HG03521 (cell line): Measurements from ENCODE around the gene AP3B2.
"Not testable (repeated sequence)": the region's sequence is repeated elsewhere in the genome, so short reads cannot be mapped to it uniquely, and the experiment has no call there.

Experiments
- ATAC-seq: cut with Tn5 transposase; IDR thresholded peaks from one replicate; pipeline ENCODE4 v1.9.1; 2021; ENCODE audit warnings: mild to moderate bottlenecking, moderate library complexity; ENCODE audit not compliant: unreplicated experiment

Gene AP3B2, protein sequence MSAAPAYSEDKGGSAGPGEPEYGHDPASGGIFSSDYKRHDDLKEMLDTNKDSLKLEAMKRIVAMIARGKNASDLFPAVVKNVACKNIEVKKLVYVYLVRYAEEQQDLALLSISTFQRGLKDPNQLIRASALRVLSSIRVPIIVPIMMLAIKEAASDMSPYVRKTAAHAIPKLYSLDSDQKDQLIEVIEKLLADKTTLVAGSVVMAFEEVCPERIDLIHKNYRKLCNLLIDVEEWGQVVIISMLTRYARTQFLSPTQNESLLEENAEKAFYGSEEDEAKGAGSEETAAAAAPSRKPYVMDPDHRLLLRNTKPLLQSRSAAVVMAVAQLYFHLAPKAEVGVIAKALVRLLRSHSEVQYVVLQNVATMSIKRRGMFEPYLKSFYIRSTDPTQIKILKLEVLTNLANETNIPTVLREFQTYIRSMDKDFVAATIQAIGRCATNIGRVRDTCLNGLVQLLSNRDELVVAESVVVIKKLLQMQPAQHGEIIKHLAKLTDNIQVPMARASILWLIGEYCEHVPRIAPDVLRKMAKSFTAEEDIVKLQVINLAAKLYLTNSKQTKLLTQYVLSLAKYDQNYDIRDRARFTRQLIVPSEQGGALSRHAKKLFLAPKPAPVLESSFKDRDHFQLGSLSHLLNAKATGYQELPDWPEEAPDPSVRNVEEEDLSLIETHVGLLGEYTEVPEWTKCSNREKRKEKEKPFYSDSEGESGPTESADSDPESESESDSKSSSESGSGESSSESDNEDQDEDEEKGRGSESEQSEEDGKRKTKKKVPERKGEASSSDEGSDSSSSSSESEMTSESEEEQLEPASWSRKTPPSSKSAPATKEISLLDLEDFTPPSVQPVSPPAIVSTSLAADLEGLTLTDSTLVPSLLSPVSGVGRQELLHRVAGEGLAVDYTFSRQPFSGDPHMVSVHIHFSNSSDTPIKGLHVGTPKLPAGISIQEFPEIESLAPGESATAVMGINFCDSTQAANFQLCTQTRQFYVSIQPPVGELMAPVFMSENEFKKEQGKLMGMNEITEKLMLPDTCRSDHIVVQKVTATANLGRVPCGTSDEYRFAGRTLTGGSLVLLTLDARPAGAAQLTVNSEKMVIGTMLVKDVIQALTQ

DNA sequence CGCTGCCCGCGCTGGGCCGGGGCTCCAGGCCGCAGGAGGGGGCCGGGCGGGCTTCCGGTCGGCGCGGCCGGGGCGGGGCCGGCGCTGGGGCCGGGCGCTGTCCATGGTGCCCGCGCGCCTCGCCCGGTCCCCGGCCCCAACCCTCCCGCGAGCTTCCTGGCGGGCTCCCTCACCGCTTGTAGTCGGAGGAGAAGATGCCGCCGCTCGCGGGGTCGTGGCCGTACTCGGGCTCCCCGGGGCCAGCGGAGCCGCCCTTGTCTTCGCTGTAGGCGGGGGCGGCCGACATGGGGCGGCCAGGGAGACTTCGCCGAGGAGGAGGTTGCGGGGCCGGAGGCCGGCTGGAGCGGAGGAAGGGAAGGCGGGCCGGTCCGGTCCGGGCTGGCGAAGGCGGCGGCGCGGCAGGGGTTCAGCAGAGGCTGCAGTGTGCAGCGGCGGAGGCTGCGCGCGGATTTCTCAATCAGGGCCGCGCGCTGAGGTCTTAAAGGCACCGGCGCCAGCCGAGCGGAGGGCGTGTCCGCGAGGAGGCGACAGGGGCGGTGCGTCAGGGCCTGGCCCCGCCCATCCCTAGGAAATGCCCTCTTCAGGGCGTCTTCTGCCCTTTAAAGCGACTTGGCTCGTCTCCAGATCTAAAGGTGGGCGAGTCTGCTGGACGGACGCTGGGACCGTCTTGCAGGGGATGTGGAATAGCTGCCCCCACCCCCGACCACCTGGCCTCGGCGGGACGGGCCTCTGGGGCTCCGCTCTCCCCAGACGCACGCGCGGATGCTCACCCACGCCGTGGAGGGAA, at the start of gene AP3B2:
TSS of gene AP3B2 (minus strand) at position 455 of the 787 bp plus-strand sequence. CDS start at position 286, 169 bp downstream.
- peak; percentile 94 for ATAC-seq

DNA sequence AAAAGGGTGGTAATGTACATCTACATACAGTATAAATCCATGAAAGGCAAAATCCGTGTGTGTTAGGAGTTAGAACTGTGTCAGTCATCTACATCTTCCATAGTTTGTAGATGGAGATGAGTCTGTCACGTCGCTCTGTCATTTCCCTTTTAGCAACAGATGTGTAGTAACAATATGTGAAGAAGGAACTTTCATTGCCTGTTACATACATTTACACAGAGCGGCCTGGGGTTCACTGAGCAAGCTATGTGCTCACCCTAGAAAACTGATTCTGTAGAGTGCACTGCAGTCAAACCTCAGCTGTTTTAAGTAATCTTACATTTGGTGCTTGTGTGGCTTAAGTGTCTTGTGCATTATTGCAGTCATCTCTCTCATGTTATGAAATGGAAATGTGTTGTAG, 41.6 kb upstream of the AP3B2 start:
- no peak for ATAC-seq

DNA sequence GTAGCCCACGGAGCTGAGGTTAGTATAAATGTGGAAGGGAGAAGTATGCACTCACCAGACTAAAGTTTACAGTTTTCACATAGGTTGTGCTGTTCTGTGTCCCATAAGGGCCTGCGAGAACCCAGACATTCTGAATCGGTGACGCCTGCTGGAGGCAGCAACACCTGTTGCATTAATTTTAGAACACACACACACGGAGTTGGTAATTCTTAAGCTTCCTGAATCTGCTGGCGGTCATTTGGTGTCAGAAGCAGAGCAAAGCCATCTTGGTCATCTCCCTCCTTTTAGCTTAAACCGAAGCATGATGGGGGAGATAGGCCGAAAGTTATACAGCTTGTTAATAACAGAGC, 41.1 kb upstream of the AP3B2 start:
- ATAC-seq, result peak; percentile 31

DNA sequence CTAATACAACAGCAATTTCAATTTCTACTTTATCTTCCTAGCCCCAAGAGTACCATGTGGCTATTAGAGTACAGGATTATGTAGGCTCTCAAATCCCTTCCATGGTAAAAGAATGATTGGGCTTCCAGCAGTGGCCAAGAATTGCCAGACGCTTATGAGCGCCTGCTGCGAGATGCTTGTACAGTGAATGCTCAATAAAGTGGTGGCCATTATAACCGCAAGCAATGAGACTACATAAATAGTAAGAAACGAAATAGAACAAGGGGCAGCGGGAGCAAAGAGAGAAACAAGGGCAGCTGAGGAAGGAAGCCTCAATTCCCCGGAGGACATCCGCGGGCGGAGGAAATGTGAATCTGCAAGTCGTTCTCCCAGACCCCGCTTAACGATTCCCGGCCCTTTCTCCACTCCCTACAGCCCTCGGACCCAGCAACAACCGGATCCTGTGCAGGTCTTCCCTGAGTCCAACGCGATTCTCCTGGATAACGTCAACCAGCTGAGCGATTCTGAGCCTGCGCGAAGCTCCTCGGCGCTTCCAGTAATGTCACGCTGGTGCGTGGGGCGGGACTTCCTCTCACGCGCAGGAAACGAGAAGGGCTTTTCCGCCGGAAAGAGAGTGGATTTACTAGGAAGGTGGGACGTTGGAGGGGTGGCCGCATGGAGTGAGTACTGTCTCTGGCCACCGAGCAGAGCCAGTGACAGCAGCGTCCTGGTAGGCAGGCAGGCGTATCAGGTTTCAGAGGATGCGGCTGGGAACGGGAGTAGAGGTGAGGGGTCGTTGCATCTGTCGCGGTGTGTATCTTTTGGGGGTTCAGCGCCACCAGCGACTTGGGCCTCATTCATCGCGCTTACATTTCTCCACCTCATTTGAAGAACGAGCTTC, 40.5 kb upstream of the AP3B2 start:
- peak; percentile 88 for ATAC-seq

DNA sequence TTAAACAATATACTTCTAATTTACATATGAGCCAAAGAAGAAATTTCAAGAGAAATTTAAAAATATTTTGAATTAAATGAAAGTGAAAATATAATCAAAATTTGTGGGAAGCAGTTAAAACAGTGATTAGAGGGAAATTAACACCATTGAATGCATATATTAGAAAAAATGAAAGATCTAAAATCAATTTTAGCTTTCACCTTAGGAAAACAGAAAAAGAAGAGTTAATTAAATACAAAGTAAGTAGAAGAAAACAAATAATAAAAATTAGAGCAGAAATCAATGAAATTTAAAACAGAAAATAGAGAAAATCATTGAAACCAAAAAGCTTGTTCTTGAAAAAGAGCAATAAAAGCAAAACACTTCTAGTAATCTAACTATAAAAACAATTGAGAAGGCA, 38.6 kb upstream of the AP3B2 start:
- ATAC-seq, result no peak

DNA sequence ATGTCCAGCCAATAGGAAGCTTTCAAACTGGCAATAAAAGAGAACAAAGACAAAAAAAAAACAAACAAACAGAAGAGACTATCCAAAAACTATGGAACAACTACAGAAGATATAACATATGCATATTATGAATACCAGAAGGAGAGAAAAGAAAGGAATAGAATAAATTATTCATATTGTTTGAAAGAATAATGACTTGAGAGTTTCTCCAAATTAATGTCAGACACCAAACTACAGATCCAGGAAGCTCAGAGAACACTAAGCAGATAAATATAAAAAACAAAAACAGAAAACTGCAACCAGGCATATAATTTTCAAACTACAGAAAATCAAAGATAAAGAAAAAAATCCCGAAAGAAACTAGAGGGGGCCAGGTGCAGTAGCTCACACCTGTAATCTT, 34.1 kb upstream of the AP3B2 start:
- ATAC-seq, result no peak

DNA sequence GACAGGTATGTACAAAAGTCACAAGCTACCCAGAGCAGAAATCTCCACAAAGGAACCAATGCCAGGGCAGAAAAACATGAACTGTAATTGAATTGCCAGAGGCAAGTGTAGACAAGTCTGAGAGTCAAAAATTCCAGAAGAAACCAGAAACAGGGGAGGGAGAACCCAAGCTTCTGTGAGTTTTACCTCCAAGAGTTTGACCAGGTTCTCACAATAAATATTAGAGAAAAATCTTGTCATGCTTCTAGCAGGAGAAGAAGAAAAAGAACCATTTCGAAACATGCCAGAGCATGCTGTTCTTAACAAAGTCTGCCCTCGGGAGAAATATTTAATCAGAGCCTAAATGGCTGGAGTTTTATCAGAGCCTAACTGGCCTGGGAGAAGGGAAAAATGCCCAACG, 32.5 kb upstream of the AP3B2 start:
- no peak for ATAC-seq

DNA sequence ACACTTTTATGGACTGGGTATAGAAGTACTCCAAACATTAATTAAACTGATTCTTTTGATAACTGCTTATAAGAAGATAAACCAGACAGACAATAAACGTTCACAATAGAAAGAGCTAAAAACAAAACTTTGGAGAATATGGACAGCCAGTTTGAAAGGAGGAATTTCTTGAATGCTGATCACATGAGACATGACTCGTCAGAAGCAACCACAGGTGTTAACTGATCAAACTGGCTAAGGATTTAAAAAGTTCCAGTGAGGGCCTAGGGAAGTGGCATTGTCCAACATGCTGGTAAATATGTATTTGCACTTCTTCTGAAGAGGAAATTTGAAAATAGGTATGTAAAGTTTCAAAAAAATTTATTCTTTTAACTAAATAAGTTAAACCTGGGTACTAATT, 29.4 kb upstream of the AP3B2 start:
- ATAC-seq, result no peak

DNA sequence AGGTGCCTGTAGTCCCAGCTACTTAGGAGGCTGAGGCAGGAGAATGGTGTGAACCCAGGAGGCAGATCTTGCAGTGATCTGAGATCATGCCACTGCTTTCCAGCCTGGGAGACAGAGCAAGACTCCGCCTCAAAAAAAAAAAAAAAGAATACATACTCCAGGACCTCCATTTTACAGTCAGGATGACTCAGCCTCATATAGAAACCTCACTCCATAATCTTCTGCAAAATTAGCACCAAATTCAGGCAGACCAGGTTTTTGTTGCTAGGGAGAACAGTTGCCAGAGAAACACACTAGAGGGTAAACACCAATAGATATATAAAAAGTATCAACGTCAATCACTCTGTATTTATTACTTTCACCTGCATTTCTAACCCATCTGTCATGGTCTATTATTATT, 28.3 kb upstream of the AP3B2 start:
- ATAC-seq, result no peak

DNA sequence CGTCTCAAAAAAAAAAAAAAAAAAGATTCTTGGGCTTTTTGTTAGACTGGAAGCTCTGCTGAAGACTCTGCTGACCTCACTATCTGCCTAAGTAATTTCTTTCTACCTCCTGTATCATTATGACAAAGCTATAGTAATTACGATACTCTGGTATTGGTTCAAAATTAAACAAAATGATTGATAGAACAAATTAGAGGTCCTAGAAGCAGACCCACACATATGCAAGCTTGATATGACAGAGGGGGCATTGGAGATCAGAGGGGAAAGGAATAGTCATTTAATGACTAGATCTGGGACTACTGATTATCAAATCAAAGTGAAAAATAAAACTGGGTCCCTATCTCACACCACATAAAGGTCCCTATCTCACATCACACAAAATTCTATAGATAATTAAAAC, 21.9 kb upstream of the AP3B2 start:
- no peak for ATAC-seq

DNA sequence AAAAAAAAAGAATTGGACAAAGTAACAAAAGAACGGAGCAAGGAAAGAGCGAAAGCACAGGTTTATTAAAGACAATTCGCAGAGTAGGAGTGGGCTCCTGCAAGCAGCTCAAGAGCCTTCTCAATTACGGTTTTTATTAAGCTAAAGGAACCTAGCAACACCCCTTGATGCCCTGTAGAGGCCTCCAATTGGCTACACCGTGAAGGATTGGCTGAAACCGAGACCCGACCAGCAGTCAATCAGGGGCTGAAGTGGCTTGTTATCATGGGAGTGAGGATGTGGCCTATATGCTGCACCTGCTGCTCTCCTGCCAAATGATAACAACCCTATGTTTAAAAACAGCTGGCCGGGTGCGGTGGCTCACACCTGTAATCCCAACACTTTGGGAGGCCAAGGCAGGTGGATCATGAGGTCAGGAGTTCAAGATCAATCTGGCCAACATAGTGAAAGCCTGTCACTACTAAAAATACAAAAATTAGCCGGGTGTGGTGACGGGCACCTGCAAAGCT, 20.4 kb upstream of the AP3B2 start:
- no peak for ATAC-seq

DNA sequence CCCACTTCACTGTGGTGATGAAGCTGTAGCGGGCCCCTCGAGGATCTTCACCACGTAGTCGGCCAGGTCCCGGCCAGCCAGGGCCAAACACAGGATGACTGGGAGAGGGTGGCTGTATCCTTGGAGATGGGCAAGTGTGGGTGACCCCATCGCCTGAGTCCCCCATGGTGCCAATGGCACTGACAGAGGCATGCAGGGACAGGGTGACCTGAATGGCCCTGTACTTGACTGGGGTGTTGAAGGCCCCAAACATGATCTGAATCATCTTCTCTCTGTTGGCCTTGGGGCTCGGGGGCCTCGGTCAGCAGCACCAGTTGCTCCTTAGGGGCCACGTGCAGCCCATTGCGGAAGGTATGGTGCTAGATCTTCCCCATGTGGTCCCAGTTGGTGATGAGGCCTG, 17.1 kb upstream of the AP3B2 start:
- ATAC-seq, result no peak

DNA sequence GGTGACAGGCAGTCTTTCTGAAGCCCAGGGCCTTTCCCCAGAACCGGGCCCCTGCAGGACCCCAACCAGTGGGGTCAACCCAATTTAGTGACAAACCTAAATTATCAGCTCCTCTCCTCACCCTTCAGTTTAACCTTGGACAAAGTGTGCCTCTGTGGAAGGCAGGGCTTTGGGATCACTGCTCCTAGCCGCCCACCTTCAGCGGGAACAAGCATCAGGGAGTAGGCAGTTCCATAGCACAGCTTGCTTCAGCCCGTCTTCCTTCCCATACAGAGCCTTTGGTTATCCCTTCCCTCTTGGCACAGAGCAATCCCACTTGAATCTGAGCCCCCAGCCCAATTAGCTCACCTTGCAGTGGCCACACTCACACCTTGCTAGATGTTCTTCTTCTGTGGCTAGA, 5.3 kb upstream of the AP3B2 start:
- no peak for ATAC-seq

DNA sequence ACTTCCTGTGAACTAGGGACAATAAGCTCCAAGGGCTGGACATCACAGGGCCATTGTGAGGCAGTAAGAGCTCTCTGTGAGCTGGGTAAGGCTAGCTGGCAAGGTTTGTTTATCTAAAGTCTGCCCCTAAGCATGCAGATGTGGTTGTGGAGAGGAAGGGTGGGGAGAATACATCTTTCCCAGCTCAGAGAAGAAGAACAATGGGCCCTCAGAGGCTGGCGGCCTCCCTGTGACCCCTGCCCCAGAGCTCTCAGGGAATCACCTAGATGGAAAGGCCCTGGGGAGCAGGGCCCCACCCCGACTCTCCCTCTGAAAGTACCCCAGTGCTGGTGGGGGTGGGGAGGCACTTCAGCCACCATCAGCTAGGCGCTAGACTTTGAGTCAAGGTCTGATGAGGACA, 4.3 kb upstream of the AP3B2 start:
- no peak for ATAC-seq

DNA sequence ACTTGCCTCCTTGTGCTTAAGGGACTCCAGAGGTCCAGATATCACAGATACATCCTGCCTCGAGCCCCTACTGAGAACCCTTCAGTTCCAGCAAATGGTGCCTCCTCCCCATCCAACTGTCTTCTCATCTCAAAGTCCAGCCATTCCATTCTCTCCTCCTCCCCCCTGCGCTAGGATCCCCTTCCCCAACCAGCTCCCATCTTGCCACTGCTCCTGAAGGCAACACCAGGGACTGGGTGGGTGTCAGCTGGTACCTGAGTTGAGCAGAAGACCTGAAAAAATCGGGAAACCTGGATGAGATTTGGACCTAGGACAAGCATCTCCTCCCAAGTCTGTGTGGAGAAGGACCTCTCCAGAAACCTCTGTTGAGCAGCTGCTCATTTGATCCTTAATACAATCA, 2.4 kb upstream of the AP3B2 start:
- no peak for ATAC-seq

DNA sequence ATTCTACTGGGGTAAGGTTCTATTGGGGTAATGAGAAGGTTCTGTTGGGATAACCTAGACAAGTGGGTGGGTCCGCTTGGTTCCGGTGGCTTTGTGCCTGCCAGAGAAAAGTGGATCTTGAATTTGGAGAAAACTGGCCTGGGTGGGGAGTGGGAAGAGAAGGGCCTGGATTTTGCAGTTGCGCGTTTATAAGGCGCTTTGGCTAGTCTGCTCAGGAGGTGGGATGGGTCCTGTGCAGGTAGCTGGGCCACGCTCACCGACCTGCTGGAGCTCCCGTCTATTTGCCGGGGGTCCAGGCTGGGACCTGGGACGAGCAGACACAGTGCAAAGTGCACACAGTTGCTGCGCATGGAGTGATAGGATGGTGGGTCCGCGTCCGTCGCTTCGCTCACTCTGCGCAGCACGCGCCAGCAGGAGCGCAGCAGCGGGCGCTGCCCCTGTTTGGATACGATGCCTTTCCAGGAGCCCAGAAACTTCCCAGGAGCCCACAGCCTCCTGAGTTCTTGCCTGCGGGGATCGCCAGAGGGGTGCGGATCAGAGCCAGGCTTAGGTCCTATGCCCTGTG, 1.3 kb upstream of the AP3B2 start:
- ATAC-seq, result no peak

DNA sequence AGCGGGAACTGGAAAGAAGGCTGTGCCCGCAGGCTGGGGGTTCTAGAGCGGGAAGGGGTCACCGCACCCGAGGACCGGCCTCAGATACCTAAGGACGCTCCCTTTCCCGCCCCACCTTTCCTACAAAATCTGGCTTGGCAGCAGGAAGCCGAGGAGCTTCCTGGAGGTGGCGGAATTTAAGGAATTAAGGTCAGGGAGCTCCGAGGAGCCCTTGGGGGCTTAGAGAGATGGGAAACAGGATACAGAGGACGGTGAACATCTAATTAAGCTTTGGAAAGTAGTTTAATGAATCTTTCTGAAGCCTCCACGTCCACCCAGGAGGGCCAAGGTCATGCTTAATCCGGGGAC, 507 bp upstream of the AP3B2 start:
- no peak for ATAC-seq

DNA sequence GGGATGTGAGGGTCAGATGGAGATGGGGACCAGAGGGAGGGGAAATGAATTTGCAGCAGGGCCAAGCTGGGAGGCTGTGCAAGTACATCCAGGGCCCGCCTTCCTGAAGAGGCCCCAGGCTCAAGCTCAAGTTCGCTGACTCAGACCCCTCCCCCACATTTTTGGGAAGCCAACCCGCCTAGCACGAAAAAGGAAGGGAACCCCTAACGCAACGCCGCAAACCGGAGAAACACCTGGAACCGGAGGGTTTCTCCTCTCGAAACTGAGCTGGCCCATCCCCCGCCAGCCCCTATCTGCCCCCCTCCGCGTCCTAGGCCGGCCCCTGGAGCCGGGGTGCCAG, 624 bp downstream of the AP3B2 start:
- ATAC-seq, result no peak

DNA sequence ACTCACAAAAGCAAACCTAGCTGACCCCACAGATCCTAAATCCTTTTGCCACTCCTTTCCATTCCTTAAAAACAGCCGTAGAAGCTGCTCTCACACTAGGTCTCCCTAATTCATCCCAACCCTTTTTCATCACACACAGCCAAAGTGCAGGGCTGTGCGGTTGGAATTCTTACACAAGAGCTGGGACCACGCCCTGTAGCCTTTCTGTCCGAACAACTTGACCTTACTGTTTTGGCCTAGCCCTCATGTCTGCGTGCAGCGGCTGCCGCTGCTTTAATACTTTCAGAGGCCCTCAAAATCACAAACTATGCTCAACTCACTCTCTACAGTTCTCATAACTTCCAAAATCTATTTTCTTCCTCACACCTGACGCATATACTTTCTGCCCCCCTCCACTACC, 3.8 kb downstream of the AP3B2 start:
- not testable (repeated sequence) for ATAC-seq

DNA sequence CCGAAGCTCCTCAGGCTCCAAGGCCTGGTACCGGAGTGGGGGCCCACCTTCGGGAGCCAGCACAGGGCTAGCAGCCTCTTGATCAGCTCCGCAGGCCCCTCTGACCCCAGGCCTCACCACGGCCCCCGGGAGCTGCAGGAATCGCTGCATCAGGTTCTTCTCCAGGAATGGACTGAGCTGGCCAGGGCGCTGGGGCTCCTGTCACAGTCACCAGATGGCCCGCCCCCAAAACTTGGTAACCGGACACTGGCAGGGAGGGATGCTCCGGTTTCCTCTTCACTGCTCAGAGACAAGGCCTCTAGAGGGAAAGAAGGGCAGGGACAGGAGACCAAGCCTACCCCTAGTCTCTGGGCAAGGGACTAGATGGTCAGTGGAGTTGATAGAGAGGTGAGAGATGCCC, 9.9 kb downstream of the AP3B2 start:
- no peak for ATAC-seq
